ENCODE results near the gene PRM1. TPM values are rescaled to one million over a fixed set of nuclear protein-coding genes. Genes with fewer than 3 reads are reported as not detected.

The PRM1 gene
- total and polyA plus RNA-seq, 2 of the 13 experiments (the other 11 are each of a cell fraction or from before 2014, with no cell fraction given): not detected

GRCh38 chr16:11298143-11298900 is 17.2 kb upstream of the PRM1 start (continued):
- TF ChIP-seq POGK (CRISPR knock-in tag; conservative IDR thresholded peaks at IDR 0.05) (0 out of 2 replicates have a peak, but pooled peaks have one; percentile 26), HOXA3 (CRISPR knock-in tag; IDR thresholded peaks at IDR 0.05) (0 out of 2 replicates have a peak, but pooled peaks have one; percentile 15), TMF1 (CRISPR knock-in tag; IDR thresholded peaks at IDR 0.05; ENCODE audit: low read depth) (no peak), THAP9 (CRISPR knock-in tag; IDR thresholded peaks at IDR 0.05; ENCODE audit: borderline replicate concordance) (no peak), NFATC3 (CRISPR knock-in tag; IDR thresholded peaks at IDR 0.05) (0 out of 2 replicates have a peak, but pooled peaks have one; percentile 28), IKZF5 (CRISPR knock-in tag; IDR thresholded peaks at IDR 0.05) (0 out of 2 replicates have a peak, but pooled peaks have one; percentile 6), SOX6 (IDR thresholded peaks at IDR 0.05) (no peak), SOX6 (CRISPR knock-in tag; IDR thresholded peaks at IDR 0.05) (no peak; the same call in 1 of the 2 replicates), ZNF18 (CRISPR knock-in tag; IDR thresholded peaks at IDR 0.05; ENCODE audit: insufficient replicate concordance) (no peak), ARNTL (CRISPR knock-in tag; IDR thresholded peaks at IDR 0.05) (no peak)
